ENCODE results near the gene HTR6.

Gene HTR6

DNA sequence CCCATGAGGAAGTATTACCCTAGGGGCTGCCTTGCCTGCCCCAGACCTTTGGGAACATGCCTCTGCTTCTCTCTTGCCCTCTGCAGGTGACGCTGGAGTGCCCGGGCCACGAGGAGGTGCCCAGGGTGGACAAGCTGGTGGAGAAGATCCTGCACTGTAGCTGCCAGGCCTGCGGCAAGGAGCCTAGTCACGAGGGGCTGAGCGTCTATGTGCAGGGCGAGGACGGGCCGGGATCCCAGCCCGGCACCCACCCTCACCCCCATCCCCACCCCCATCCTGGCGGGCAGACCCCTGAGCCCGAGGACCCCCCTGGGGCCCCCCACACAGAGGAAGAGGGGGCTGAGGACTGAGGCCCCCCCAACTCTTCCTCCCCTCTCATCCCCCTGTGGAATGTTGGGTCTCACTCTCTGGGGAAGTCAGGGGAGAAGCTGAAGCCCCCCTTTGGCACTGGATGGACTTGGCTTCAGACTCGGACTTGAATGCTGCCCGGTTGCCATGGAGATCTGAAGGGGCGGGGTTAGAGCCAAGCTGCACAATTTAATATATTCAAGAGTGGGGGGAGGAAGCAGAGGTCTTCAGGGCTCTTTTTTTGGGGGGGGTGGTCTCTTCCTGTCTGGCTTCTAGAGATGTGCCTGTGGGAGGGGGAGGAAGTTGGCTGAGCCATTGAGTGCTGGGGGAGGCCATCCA is 7.8 kb upstream of the HTR6 start:
- DNase-seq (ENCODE audit: low read depth, low spot score) = no peak

GRCh38 chr1:19657511-19657910 is 7.2 kb upstream of the HTR6 start:
- DNase-seq (ENCODE audit: low read depth, low spot score) = no peak

DNA sequence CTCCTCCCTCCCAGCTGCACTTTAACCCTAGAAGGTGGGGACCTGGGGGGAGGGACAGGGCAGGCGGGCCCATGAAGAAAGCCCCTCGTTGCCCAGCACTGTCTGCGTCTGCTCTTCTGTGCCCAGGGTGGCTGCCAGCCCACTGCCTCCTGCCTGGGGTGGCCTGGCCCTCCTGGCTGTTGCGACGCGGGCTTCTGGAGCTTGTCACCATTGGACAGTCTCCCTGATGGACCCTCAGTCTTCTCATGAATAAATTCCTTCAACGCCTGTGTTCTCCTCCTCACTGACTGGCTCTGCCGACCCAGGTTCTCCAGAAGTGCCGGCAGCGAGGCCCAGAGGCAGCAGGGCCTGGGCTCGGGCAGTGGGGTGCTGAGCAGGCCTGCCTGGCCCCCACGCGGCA is 6.5 kb upstream of the HTR6 start:
- DNase-seq (ENCODE audit: low read depth, low spot score) = no peak

DNA sequence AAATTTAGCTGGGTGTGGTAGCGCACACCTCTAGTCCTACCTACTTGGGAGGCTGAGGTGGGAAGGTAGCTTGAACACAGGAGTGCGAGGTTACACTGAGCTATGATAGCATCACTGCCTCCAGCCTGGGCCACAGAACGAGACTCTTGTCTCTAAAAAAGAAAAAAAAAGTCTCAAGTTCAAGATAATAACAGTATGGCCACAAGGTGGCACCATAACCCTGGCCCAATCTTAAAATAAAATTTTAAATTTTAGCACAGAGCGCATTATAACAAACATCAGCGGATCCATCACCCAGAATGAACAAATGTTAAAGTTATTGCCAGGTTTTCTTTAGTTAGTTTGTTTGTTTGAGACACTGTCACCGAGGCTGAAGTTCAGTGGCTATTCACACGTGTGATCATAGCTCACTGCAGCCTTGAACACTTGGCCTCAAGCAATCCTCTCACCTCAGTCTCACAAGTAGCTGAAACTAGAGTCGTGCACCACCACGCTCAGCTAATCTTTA is 2.9 kb upstream of the HTR6 start:
- DNase-seq (ENCODE audit: low read depth, low spot score) = no peak

GRCh38 chr1:19662313-19662712 is 2.4 kb upstream of the HTR6 start:
- DNase-seq (ENCODE audit: low read depth, low spot score) = no peak

DNA sequence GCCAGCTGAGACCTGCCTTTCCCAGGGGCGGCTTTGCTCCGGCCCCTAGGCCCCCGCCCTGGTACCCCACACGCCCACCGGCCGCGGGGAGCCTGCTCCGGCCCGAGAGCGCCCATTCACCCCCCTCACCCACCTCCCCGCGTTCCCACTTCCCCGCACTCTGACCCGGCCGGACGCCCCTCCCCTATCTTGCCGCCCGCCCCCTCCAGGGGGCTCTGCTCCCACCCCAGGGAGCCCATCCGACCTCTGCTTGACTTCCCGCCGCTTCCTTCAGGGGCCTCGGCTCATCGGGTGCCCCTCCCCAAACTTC is 466 bp downstream of the HTR6 start:
- no peak for DNase-seq (ENCODE audit: low read depth, low spot score)

- no peak for DNase-seq (ENCODE audit: low read depth, low spot score)
Measured at GRCh38 chr1:19665496-19666465, 1.1 kb downstream of the HTR6 start.

- no peak for DNase-seq (ENCODE audit: low read depth, low spot score)
Measured at GRCh38 chr1:19668888-19669287, 4.2 kb downstream of the HTR6 start.

- DNase-seq (ENCODE audit: low read depth, low spot score) = no peak
Measured at GRCh38 chr1:19670787-19671186, 6.1 kb downstream of the HTR6 start.

GRCh38 chr1:19672237-19672636 is 7.6 kb downstream of the HTR6 start:
- DNase-seq (ENCODE audit: low read depth, low spot score) = no peak

GRCh38 chr1:19675797-19676196 is 11.1 kb downstream of the HTR6 start:
- DNase-seq (ENCODE audit: low read depth, low spot score) = no peak

- no peak for DNase-seq (ENCODE audit: low read depth, low spot score)
Measured at GRCh38 chr1:19676438-19676922, 11.8 kb downstream of the HTR6 start.

DNA sequence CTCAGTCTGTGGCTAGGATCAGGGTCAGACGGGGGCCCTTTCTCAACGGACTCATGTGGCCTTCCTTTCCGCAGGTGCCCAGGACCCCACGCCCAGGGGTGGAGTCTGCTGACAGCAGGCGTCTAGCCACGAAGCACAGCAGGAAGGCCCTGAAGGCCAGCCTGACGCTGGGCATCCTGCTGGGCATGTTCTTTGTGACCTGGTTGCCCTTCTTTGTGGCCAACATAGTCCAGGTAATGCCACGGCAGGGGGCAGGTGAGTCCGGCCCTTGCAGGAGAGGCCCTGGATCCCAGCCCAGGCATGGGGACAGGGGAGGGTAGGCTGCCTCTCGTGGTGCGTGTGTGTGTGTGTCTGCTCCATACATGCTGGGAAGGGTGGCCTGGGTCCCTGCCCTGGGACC is 13.8 kb downstream of the HTR6 start:
- no peak for DNase-seq (ENCODE audit: low read depth, low spot score)

- no peak for DNase-seq (ENCODE audit: low read depth, low spot score)
Measured at GRCh38 chr1:19678931-19679453, 14.3 kb downstream of the HTR6 start.

DNA sequence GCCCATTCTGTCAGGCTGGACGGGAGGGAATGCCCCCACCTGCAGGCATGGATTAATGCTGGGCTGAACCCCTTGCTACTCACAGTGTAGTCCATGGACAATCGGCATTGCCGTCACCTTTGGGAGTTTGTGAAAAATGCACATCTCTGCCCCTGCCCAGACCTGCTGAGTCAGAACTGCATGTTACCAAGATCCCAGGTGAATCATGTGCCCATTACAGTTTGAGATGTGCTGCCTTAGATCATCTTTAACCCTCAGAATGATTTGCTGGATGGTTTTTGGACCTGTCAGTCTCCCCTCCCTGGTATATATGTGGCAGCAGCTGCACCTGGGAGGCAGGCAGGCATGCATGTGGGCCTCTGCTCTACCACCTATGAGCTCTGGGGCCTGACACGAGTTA is 15.0 kb downstream of the HTR6 start:
- no peak for DNase-seq (ENCODE audit: low read depth, low spot score)

GRCh38 chr1:19680644-19681043 is 16.0 kb downstream of the HTR6 start:
- no peak for DNase-seq (ENCODE audit: low read depth, low spot score)

- no peak for DNase-seq (ENCODE audit: low read depth, low spot score)
Measured at GRCh38 chr1:19682257-19682656, 17.6 kb downstream of the HTR6 start.

GRCh38 chr1:19682901-19683300 is 18.2 kb downstream of the HTR6 start:
- no peak for DNase-seq (ENCODE audit: low read depth, low spot score)

GRCh38 chr1:19683351-19683750 is 18.7 kb downstream of the HTR6 start:
- DNase-seq (ENCODE audit: low read depth, low spot score) = no peak

- no peak for DNase-seq (ENCODE audit: low read depth, low spot score)
Measured at GRCh38 chr1:19684677-19685076, 20.0 kb downstream of the HTR6 start.

GRCh38 chr1:19685994-19686393 is 21.3 kb downstream of the HTR6 start:
- no peak for DNase-seq (ENCODE audit: low read depth, low spot score)

DNA sequence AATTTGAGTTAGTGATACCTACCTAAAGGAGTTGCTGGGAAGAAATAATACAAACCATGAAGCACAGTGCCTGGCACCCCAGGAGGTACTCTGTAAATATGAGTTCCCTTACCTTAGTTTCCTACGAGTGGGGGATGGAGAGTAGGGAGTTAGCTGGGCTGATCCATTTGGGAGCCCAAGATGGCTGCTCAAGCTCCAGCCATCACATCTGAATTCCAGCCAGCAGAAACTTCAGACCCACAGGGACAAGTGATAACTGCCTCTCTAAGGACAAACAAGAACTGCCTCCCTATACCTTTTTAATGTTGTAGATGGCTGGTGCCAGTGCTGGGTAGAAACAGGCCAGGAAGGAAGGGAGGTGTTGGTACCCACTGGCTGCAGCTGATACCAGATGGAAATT is 22.7 kb downstream of the HTR6 start:
- no peak for DNase-seq (ENCODE audit: low read depth, low spot score)

Measured in smooth muscle cell of the brain vasculature (primary cell).